GM12892 (cell line): ENCODE measurements around the gene GFRA4. TPM values are rescaled to one million over a fixed set of nuclear protein-coding genes. Genes with fewer than 3 reads are reported as not detected.

ENCODE experiments used
- DNase-seq: peaks from one replicate; pipeline ENCODE4 v3.0.0; 2011; ENCODE audit not compliant: insufficient read length
- FAIRE-seq: peaks from 2 replicates; lab custom pipeline; 2011; peaks lifted over from hg19 to GRCh38; lab: Jason Lieb, UNC
- POLR2A ChIP-seq: IDR thresholded peaks from 2 replicates; pipeline ENCODE4 v1.6.1; 2011; ENCODE audit warnings: low read depth, low read length, control low read depth
- POLR2AphosphoS5 ChIP-seq: IDR thresholded peaks from 2 replicates; pipeline ENCODE4 v1.6.1; 2011; ENCODE audit warnings: low read depth, low read length, control low read depth
- TAF1 ChIP-seq: IDR thresholded peaks from 2 replicates; pipeline ENCODE4 v1.6.1; 2011; ENCODE audit warnings: low read depth, mild to moderate bottlenecking, control low read depth, low read length, borderline replicate concordance
- polyA plus RNA-seq: library from polyadenylated mRNA; unstranded; fragments of >200 nt; gene quantifications from one replicate; pipeline ENCODE4 v1.2.1, GENCODE V29; 2012; ENCODE audit warnings: missing spikeins, inconsistent platforms; ENCODE audit not compliant: missing spikeins

Gene GFRA4
- not detected for polyA plus RNA-seq

GRCh38 chr20:3663031-3663701 lies at the start of gene GFRA4:
Gene GFRA4, minus strand, starts transcription at chr20:3663399. Its CDS starts 0 bp downstream, at chr20:3663399.
- DNase-seq: no peak
- FAIRE-seq: no peak
- no peak for TF ChIP-seq TAF1
- no peak for TF ChIP-seq POLR2AphosphoS5
- no peak for TF ChIP-seq POLR2A

GRCh38 chr20:3712279-3712873 lies 49.2 kb upstream of the GFRA4 start, which contains the start of gene SIGLEC1:
Gene SIGLEC1, minus strand, starts transcription at chr20:3712600. Its CDS starts 5,472 bp downstream, at chr20:3707128.
- no peak for TF ChIP-seq TAF1
- DNase-seq: no peak
- FAIRE-seq: no peak

- DNase-seq (no peak), FAIRE-seq (no peak)
- no peak for TF ChIP-seq POLR2A
These were observed 48.3 kb upstream of the GFRA4 start for GRCh38 chr20:3711484-3711941.

- TF ChIP-seq TAF1 (no peak), POLR2AphosphoS5 (no peak), POLR2A (no peak)
- peak; percentile 98 for FAIRE-seq
These were observed 47.7 kb upstream of the GFRA4 start for GRCh38 chr20:3710703-3711483.

GRCh38 chr20:3710011-3710466 lies 46.8 kb upstream of the GFRA4 start:
- DNase-seq (no peak), FAIRE-seq (no peak)
- TF ChIP-seq TAF1 (no peak), POLR2A (no peak), POLR2AphosphoS5 (no peak)

More at GRCh38 chr20:3710703-3711483, 47.7 kb upstream of the GFRA4 start:
- DNase-seq: peak; percentile 88

- DNase-seq: no peak
- TF ChIP-seq TAF1 (no peak), POLR2A (no peak), POLR2AphosphoS5 (no peak)
- no peak for FAIRE-seq
These were observed 44.3 kb upstream of the GFRA4 start for GRCh38 chr20:3707508-3707899.

- DNase-seq: no peak
- no peak for FAIRE-seq
- TF ChIP-seq POLR2A (no peak), TAF1 (no peak), POLR2AphosphoS5 (no peak)
These were observed 43.7 kb upstream of the GFRA4 start for GRCh38 chr20:3706774-3707507.

GRCh38 chr20:3705970-3706739 lies 43.0 kb upstream of the GFRA4 start:
- no peak for TF ChIP-seq TAF1
- TF ChIP-seq POLR2AphosphoS5: no peak
- TF ChIP-seq POLR2A: no peak
- FAIRE-seq (no peak), DNase-seq (no peak)

GRCh38 chr20:3705491-3705969 lies 42.3 kb upstream of the GFRA4 start:
- FAIRE-seq: no peak
- DNase-seq: no peak
- TF ChIP-seq POLR2A: no peak
- TF ChIP-seq POLR2AphosphoS5: no peak
- TF ChIP-seq TAF1: no peak

- FAIRE-seq (no peak), DNase-seq (no peak)
- no peak for TF ChIP-seq POLR2A
- no peak for TF ChIP-seq TAF1
- no peak for TF ChIP-seq POLR2AphosphoS5
These were observed 40.9 kb upstream of the GFRA4 start for GRCh38 chr20:3704087-3704486.

GRCh38 chr20:3702611-3703391 lies 39.6 kb upstream of the GFRA4 start:
- TF ChIP-seq POLR2A (no peak), POLR2AphosphoS5 (no peak), TAF1 (no peak)
- FAIRE-seq: no peak
- DNase-seq: no peak
